ENCODE measurements around the gene ATXN7. TPM values are rescaled to one million over a fixed set of nuclear protein-coding genes. Genes with fewer than 3 reads are reported as not detected.

Gene ATXN7
- polyA plus RNA-seq, 3 donors, result 2.7 to 29.5 (median 3.2) TPM

GRCh38 chr3:63911873-63912767 lies 48.5 kb downstream of the ATXN7 start, which contains the start of gene SCAANT1:
SCAANT1 (minus strand) TSS chr3:63912383.
- H3K4me3 ChIP-seq (replicated peaks in 1 of 3; ENCODE audit: low read depth in 2 of 3, low read length in 3 of 3), result peak within 1 kb of the TSS; percentile 77 to 89 (median 84)
- peaks cover 61% of the 10 kb centered on the region for H3K79me2 ChIP-seq (ENCODE audit: insufficient read depth, low read length)
- peak within 1 kb of the TSS; percentile 92 to 95 for H3K4me3 Mint-ChIP-seq
- intact Hi-C loops (cut with micrococcal nuclease), result loop anchor here (2.0 to 5.0 kb wide), 6 partner anchors 21 to 65 kb away; no protein-coding TSS in a partner anchor
- peak within 1 kb of the TSS; percentile 89 to 96 (median 94) for H3K27ac Mint-ChIP-seq
- peaks cover 33 to 46% of the 10 kb centered on the region in 2 donors for H3K4me1 ChIP-seq (ENCODE audit: control insufficient read depth in 1 of 2, insufficient read depth in 2 of 2, low read length in 2 of 2)
- H3K4me2 ChIP-seq (replicated peaks; ENCODE audit: extremely low read depth, low read length, poor library complexity, severe bottlenecking), result peak within 1 kb of the TSS; percentile 93
- WGBS (ENCODE audit: insufficient coverage), result under 1% methylated on average over 114 of the region's 115 CpGs
- H3K27me3 Mint-ChIP-seq (ENCODE audit: low read depth in 3 of 3), result peaks cover 0 to 4% (median 0%) of the 10 kb centered on the region in 3 donors
- H3K9ac ChIP-seq (ENCODE audit: insufficient read depth, low read length, poor library complexity, severe bottlenecking), result peak within 1 kb of the TSS; percentile 81
- H3K27me3 ChIP-seq (ENCODE audit: control insufficient read depth in 2 of 2, insufficient read depth in 2 of 2, low read length in 2 of 2), result no peaks in the 10 kb centered on the region
- H4K20me1 ChIP-seq (ENCODE audit: insufficient read depth, low read length), result peaks cover 29% of the 10 kb centered on the region
- H3K4me1 Mint-ChIP-seq, result peaks cover 43% of the 10 kb centered on the region
- TF ChIP-seq, protein P1, sequence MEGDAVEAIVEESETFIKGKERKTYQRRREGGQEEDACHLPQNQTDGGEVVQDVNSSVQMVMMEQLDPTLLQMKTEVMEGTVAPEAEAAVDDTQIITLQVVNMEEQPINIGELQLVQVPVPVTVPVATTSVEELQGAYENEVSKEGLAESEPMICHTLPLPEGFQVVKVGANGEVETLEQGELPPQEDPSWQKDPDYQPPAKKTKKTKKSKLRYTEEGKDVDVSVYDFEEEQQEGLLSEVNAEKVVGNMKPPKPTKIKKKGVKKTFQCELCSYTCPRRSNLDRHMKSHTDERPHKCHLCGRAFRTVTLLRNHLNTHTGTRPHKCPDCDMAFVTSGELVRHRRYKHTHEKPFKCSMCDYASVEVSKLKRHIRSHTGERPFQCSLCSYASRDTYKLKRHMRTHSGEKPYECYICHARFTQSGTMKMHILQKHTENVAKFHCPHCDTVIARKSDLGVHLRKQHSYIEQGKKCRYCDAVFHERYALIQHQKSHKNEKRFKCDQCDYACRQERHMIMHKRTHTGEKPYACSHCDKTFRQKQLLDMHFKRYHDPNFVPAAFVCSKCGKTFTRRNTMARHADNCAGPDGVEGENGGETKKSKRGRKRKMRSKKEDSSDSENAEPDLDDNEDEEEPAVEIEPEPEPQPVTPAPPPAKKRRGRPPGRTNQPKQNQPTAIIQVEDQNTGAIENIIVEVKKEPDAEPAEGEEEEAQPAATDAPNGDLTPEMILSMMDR (IDR thresholded peaks at IDR 0.05), result no peak
- H3K27ac ChIP-seq (ENCODE audit: low read depth in 1 of 2, low read length in 2 of 2), result peak within 1 kb of the TSS; percentile 81 to 91
- peak within 1 kb of the TSS; percentile 81 for H2AFZ ChIP-seq (ENCODE audit: insufficient read depth, low read depth, low read length, poor library complexity, severe bottlenecking)
- DNase-seq, result peak; percentile 69 to 75 (median 75)
- no peaks in the 10 kb centered on the region for H3K9me3 Mint-ChIP-seq
- no peaks in the 10 kb centered on the region for H3K9me3 ChIP-seq (replicated peaks in 1 of 2; ENCODE audit: control insufficient read depth in 1 of 2, insufficient read depth in 1 of 2, low read length in 2 of 2)
- peaks cover 17 to 31% of the 10 kb centered on the region in 2 donors for H3K36me3 ChIP-seq (replicated peaks in 1 of 2; ENCODE audit: control insufficient read depth in 1 of 2, insufficient read depth in 2 of 2, low read length in 2 of 2)
- H3K36me3 Mint-ChIP-seq, result peaks cover 25 to 46% of the 10 kb centered on the region in 2 donors

DNA sequence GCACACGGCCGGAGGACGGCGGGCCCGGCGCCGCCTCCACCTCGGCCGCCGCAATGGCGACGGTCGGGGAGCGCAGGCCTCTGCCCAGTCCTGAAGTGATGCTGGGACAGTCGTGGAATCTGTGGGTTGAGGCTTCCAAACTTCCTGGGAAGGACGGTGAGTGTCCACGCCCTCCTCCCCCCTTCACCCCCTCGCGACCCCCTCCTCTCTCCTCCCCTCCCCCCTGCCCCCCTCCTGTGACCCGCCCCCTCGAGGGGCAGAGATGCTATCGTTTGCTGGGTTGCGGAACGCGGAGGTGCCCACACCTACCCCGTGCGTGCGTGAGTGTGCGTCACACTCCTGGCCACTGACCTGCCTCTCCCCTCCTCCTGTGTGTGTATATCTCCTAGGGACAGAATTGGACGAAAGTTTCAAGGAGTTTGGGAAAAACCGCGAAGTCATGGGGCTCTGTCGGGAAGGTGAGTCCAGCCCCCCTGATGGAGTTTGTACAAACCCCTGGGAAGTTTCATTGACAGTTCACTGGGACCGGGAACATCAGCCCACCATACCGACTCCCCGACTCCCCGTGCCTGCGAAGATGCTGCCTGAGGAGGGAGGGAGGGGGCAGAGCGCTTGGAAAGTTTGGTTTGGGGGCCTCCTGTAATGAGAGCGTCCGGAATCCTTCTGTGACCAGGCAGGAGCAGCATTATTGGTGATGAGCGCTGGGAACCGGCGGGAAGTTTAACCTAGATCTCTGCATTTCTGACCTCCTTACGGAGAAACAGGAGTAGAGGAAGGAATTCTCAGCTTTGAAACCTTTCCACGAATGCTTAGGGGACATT lies 49.3 kb downstream of the ATXN7 start:
- Mint-ChIP-seq H3K36me3 (peaks cover 30 to 50% of the 10 kb centered on the region in 2 donors), H3K9me3 (no peaks in the 10 kb centered on the region), H3K4me3 (peak overlapping the region; percentile 83 to 89), H3K27me3 (ENCODE audit: low read depth in 3 of 3) (peaks cover 0 to 4% (median 0%) of the 10 kb centered on the region in 3 donors), H3K4me1 (peaks cover 44% of the 10 kb centered on the region), H3K27ac (peak overlapping the region; percentile 85 to 94 (median 93))
- Histone ChIP-seq H3K79me2 (ENCODE audit: insufficient read depth, low read length) (peaks cover 62% of the 10 kb centered on the region), H2AFZ (ENCODE audit: insufficient read depth, low read depth, low read length, poor library complexity, severe bottlenecking) (peak overlapping the region; percentile 33), H3K4me3 (replicated peaks in 1 of 3; ENCODE audit: low read depth in 2 of 3, low read length in 3 of 3) (peak overlapping the region; percentile 28 to 89 (median 84)), H3K4me2 (replicated peaks; ENCODE audit: extremely low read depth, low read length, poor library complexity, severe bottlenecking) (peak overlapping the region; percentile 73), H3K9me3 (replicated peaks in 1 of 2; ENCODE audit: control insufficient read depth in 1 of 2, insufficient read depth in 1 of 2, low read length in 2 of 2) (no peaks in the 10 kb centered on the region), H3K36me3 (replicated peaks in 1 of 2; ENCODE audit: control insufficient read depth in 1 of 2, insufficient read depth in 2 of 2, low read length in 2 of 2) (peaks cover 22 to 38% of the 10 kb centered on the region in 2 donors), H3K9ac (ENCODE audit: insufficient read depth, low read length, poor library complexity, severe bottlenecking) (peak overlapping the region; percentile 81), H3K27me3 (ENCODE audit: control insufficient read depth in 2 of 2, insufficient read depth in 2 of 2, low read length in 2 of 2) (no peaks in the 10 kb centered on the region), H3K27ac (ENCODE audit: low read depth in 1 of 2, low read length in 2 of 2) (peak overlapping the region; percentile 81 to 91), H3K4me1 (ENCODE audit: control insufficient read depth in 1 of 2, insufficient read depth in 2 of 2, low read length in 2 of 2) (peaks cover 33 to 46% of the 10 kb centered on the region in 2 donors), H4K20me1 (ENCODE audit: insufficient read depth, low read length) (peaks cover 31% of the 10 kb centered on the region)
- peak in 2 of 3 donors; percentile 31 to 69 for DNase-seq
- WGBS (ENCODE audit: insufficient coverage), result 35% methylated on average over 20 of the region's 46 CpGs
- intact Hi-C loops (cut with micrococcal nuclease), result loop anchor here (2.0 to 5.0 kb wide), 5 partner anchors 20 to 64 kb away; no protein-coding TSS in a partner anchor
- TF ChIP-seq, protein P1 (IDR thresholded peaks at IDR 0.05), result no peak
